HG02938 (cell line): Measurements from ENCODE around the gene SF3A2.
"Not testable (repeated sequence)": the region's sequence is repeated elsewhere in the genome, so short reads cannot be mapped to it uniquely, and the experiment has no call there.

Source experiments
- ATAC-seq: cut with Tn5 transposase; IDR thresholded peaks from one replicate; pipeline ENCODE4 v1.9.1; 2021; ENCODE audit warnings: mild to moderate bottlenecking, moderate library complexity; ENCODE audit not compliant: unreplicated experiment

The SF3A2 gene

GRCh38 chr19:2273356-2274184, 36.9 kb downstream of the SF3A2 start:
- no peak for ATAC-seq

GRCh38 chr19:2274185-2274711, 37.6 kb downstream of the SF3A2 start:
- ATAC-seq: no peak

- no peak for ATAC-seq
Measured at GRCh38 chr19:2274931-2275535, 38.4 kb downstream of the SF3A2 start.

- ATAC-seq: no peak
Measured at GRCh38 chr19:2275588-2276428, 39.2 kb downstream of the SF3A2 start.

- ATAC-seq: no peak
Measured at GRCh38 chr19:2276429-2276986, 39.9 kb downstream of the SF3A2 start.

- no peak for ATAC-seq
Measured at GRCh38 chr19:2277138-2277537, 40.5 kb downstream of the SF3A2 start.

- no peak for ATAC-seq
Measured at GRCh38 chr19:2278459-2279158, 42.0 kb downstream of the SF3A2 start.

GRCh38 chr19:2280633-2281264, 44.1 kb downstream of the SF3A2 start:
- no peak for ATAC-seq

GRCh38 chr19:2281265-2282061, 44.8 kb downstream of the SF3A2 start:
- not testable (repeated sequence) for ATAC-seq

GRCh38 chr19:2282062-2282861, 45.6 kb downstream of the SF3A2 start, which contains the start of gene PEAK3:
Gene PEAK3, minus strand, starts transcription at chr19:2282175. Its CDS starts 1,244 bp downstream, at chr19:2280931.
- no peak for ATAC-seq

GRCh38 chr19:2282862-2283237, 46.2 kb downstream of the SF3A2 start:
- no peak for ATAC-seq

GRCh38 chr19:2283835-2284507, 47.3 kb downstream of the SF3A2 start:
- no peak for ATAC-seq

GRCh38 chr19:2286402-2287140, 49.9 kb downstream of the SF3A2 start:
- ATAC-seq: no peak

GRCh38 chr19:2287585-2288337, 51.1 kb downstream of the SF3A2 start:
- no peak for ATAC-seq

- no peak for ATAC-seq
Measured at GRCh38 chr19:2288338-2288817, 51.8 kb downstream of the SF3A2 start.
